Right lobe of liver (tissue), 6 donors: ENCODE results near the gene ERVV-1. TPM values are rescaled to one million over a fixed set of nuclear protein-coding genes. Genes with fewer than 3 reads are reported as not detected.

ENCODE experiments used
- ATAC-seq, 4 donors: fragments of 200-7000 bp; cut with Tn5 transposase; one replicate each; pipeline ENCODE4 v1.9.1; 2020; ENCODE audit warnings: mild to moderate bottlenecking in 4 of 4, moderate library complexity in 4 of 4
- DNase-seq, 3 donors: peaks; one replicate each; pipeline ENCODE4 v3.0.0-alpha.2; 2020
- H3K27ac ChIP-seq, 3 donors: fragments of 200-600 bp; one replicate each; pipeline ENCODE4 v1.8.0; 2022
- H3K27me3 ChIP-seq, 2 donors: fragments of 200-600 bp; one replicate each; pipeline ENCODE4 v1.8.0; 2022
- H3K36me3 ChIP-seq, 4 donors: fragments of 200-600 bp; sonication (generic) in 1 of 4; one replicate each; pipeline versions ENCODE4 v1.5.1 to v1.8.0; 2017 to 2022; ENCODE audit warnings: control low read depth in 1 of 4
- H3K4me1 ChIP-seq, 4 donors: fragments of 200-600 bp; sonication (generic) in 1 of 4; one replicate each; pipeline versions ENCODE4 v1.5.1 to v1.8.0; 2017 to 2022; ENCODE audit warnings: control low read depth in 1 of 4
- H3K4me3 ChIP-seq, 3 donors: fragments of 200-600 bp; one replicate each; pipeline ENCODE4 v1.8.0; 2022
- H3K9me3 ChIP-seq, 4 donors: fragments of 200-600 bp; sonication (generic) in 1 of 4; one replicate each; pipeline versions ENCODE4 v1.5.1 to v1.8.0; 2017 to 2022; ENCODE audit warnings: control low read depth in 1 of 4
- POLR2A ChIP-seq: fragments of 450-650 bp; IDR thresholded peaks from one replicate; pipeline ENCODE4 v1.6.1; 2017; ENCODE audit warnings: antibody characterized with exemption, mild to moderate bottlenecking
- WGBS: methylation state at CpG from one replicate; pipeline ENCODE4 v1.1.6; 2018; ENCODE audit warnings: low coverage, low lambda C conversion rate; ENCODE audit not compliant: insufficient coverage; ENCODE audit errors: missing lambda C conversion rate; 5-methylcytosine and 5-hydroxymethylcytosine counted together
- intact Hi-C, 2 donors: fragments of 100-400 bp; cut with DNase I; formaldehyde crosslinking; loops; one replicate each; pipeline versions ENCODE4 v1.11.2 to v1.14.1; 2022
- total RNA-seq, 6 experiments: library from RNA; depleted of rRNA in 2 of 6; stranded (reverse); fragments of >200 nt in 2 of 6; fragmentation: NEBNext Ultra II Directional in 3 of 6; extraction: Animal tissue kit (Norgen Biotek cat#: 25700) in 3 of 6; gene quantifications; one replicate each; pipeline versions ENCODE4 v1.1.0 to v1.2.4, GENCODE V29; 2016 to 2023
- TF ChIP-seq, protein P1 (sequence below), 4 donors: fragments of 200-600 bp in 3 of 4; fragments of 450-650 bp in 1 of 4; IDR thresholded peaks; one replicate each; pipeline versions ENCODE4 v1.5.1 to v1.8.0; 2016 to 2022; ENCODE audit warnings: antibody characterized with exemption in 4 of 4, mild to moderate bottlenecking in 2 of 4
- donor health status: DM: no; HTN: yes; CAD: no.
- donor health status: DM: no; HTN: no; CAD: no.
- donor health status: DM: no; HTN: no; CAD: no.
- donor health status: DM: no; HTN: yes; CAD: no.
- donor health status: DM: no; HTN: yes; CAD: no.

ERVV-1 gene
- total RNA-seq, 6 experiments from 2014 or later, result not detected

DNA sequence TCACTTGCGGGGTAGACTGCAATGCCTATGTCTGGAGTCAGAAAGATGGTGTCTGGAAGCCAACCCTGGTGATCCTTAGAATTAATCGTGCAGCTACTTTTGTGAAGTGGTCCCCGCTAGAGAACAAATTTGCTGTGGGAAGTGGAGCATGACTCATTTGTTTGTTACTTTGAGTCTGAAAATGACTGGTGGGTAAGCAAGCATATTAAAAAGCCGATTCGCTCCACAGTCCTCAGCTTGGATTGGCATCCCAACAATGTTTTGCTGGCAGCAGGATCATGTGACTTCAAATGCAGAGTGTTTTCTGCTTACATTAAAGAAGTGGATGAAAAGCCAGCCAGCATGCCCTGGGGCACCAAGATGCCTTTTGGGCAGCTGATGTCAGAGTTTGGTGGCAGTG lies 9.5 kb upstream of the ERVV-1 start:
- H3K4me3 ChIP-seq, result no peak overlapping the region
- no peaks in the 10 kb centered on the region for H3K36me3 ChIP-seq

DNA sequence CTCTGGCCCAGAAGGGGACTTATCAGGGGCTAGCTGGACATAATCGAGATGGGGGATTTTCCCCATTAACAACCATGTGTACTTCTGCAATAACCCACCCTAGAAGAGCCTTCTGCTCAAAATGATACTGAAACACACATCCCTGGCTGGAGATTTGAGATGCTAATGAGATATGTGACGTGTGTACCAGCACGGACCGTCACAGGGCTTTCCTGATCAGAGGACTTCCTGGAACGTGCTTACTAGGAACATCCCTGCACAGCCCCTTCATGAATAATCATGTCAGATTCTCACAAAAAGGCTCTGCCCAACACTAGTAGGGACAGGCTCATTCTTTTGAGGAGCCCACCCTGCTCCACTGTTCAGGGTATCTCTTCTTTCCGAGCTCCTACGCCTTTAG lies 6.5 kb upstream of the ERVV-1 start:
- Histone ChIP-seq H3K27me3 (no peaks in the 10 kb centered on the region), H3K36me3 (no peaks in the 10 kb centered on the region), H3K4me3 (no peak overlapping the region), H3K4me1 (no peaks in the 10 kb centered on the region), H3K9me3 (no peaks in the 10 kb centered on the region), H3K27ac (no peak overlapping the region)
- TF ChIP-seq, protein P1, sequence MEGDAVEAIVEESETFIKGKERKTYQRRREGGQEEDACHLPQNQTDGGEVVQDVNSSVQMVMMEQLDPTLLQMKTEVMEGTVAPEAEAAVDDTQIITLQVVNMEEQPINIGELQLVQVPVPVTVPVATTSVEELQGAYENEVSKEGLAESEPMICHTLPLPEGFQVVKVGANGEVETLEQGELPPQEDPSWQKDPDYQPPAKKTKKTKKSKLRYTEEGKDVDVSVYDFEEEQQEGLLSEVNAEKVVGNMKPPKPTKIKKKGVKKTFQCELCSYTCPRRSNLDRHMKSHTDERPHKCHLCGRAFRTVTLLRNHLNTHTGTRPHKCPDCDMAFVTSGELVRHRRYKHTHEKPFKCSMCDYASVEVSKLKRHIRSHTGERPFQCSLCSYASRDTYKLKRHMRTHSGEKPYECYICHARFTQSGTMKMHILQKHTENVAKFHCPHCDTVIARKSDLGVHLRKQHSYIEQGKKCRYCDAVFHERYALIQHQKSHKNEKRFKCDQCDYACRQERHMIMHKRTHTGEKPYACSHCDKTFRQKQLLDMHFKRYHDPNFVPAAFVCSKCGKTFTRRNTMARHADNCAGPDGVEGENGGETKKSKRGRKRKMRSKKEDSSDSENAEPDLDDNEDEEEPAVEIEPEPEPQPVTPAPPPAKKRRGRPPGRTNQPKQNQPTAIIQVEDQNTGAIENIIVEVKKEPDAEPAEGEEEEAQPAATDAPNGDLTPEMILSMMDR (IDR thresholded peaks at IDR 0.05), result no peak
- TF ChIP-seq POLR2A, result no peak
- WGBS, result 33% methylated on average over 3 of the region's 7 CpGs
- DNase-seq (no peak), ATAC-seq (no peak)
- intact Hi-C loops, result no loop called here

More for the DNA sequence above, 9.5 kb upstream of the ERVV-1 start:
- Histone ChIP-seq H3K27ac (no peak overlapping the region), H3K9me3 (no peaks in the 10 kb centered on the region), H3K4me1 (no peaks in the 10 kb centered on the region), H3K27me3 (no peaks in the 10 kb centered on the region)
- intact Hi-C loops, result no loop called here
- WGBS, result 93% methylated on average over 3 of the region's 5 CpGs
- ATAC-seq (no peak), DNase-seq (no peak)
- no peak for TF ChIP-seq POLR2A
- TF ChIP-seq, protein P1 (IDR thresholded peaks at IDR 0.05), result no peak

DNA sequence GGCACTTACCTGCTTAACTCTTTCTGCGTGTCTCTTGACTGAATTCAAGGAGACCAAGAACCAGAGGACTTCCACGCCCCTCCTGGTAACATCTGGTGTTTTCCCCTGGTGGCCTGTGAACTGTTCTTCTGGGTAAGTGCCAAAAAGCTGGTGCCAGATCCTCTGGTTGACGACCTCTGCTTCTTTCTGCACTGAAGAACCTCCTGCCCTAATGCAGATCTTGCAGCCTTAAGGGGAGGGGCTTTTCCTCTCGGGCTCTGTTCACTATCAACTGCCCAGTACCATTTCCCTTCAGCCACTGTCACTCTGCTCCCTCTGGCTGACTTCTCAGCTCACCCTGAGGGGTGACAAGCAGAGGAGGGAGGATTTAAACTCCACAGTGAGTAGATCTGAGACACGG lies 6.1 kb upstream of the ERVV-1 start:
- ATAC-seq, result no peak
- Histone ChIP-seq H3K36me3 (no peaks in the 10 kb centered on the region), H3K27ac (no peak overlapping the region), H3K4me1 (no peaks in the 10 kb centered on the region), H3K9me3 (no peaks in the 10 kb centered on the region), H3K4me3 (no peak overlapping the region), H3K27me3 (no peaks in the 10 kb centered on the region)
- 32% methylated on average over 4 of the region's 5 CpGs for WGBS
- TF ChIP-seq POLR2A, result no peak
- TF ChIP-seq, protein P1 (IDR thresholded peaks at IDR 0.05), result no peak
- intact Hi-C loops, result no loop called here
- DNase-seq, result no peak

DNA sequence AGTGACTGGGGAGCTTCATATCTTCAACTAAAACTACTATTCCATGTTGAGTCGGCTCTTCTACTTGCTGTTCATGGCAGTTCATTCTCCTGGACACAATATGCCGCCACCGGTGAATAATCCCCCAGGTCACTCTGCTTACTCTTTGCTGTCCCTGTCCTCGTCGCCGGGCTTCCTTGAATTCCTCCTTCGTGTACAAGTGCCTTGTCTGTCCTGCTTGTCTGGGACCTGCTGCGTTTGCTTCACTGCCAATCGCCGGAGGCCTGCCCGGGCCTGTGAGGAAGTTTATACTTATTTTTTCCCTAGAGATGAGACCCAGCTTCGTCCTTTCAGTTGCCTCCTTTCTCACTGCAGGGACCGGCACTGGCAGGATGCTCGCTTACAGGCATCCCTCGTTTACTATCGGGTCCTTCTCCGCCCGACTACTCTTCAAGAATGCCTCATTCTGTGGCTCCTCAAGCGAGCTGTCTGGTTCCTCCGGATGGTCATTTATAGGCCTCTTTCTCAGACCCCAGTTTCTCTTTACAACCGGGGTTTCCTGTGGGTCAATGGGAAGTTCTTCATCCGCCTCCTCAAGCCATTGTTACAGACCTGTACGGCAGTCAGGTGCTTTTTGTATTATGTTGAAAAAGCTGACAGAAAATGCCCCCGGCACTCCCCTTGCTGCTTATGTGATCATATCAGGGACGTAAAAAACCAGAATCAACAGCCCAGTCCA lies 5.5 kb upstream of the ERVV-1 start:
- intact Hi-C loops, result no loop called here
- H3K27ac ChIP-seq, result no peak overlapping the region
- DNase-seq (no peak), ATAC-seq (no peak)
- WGBS, result 58% methylated on average over 16 of the region's 25 CpGs
- TF ChIP-seq POLR2A, result no peak
- TF ChIP-seq, protein P1 (IDR thresholded peaks at IDR 0.05), result no peak
- H3K36me3 ChIP-seq, result no peaks in the 10 kb centered on the region
- no peaks in the 10 kb centered on the region for H3K9me3 ChIP-seq
- H3K27me3 ChIP-seq, result no peaks in the 10 kb centered on the region
- no peaks in the 10 kb centered on the region for H3K4me1 ChIP-seq
- no peak overlapping the region for H3K4me3 ChIP-seq
